Stomach (tissue), 4 donors: ENCODE results near the gene WDR1.

Experiments
- EP300 ChIP-seq: sonication (generic); formaldehyde crosslinking; IDR thresholded peaks from one replicate; pipeline ENCODE4 v1.6.1; 2017; ENCODE audit warnings: antibody characterized with exemption
- POLR2A ChIP-seq, 4 donors: fragments of 450-650 bp; IDR thresholded peaks; one replicate each; pipeline ENCODE4 v1.6.1; 2016; ENCODE audit warnings: antibody characterized with exemption in 4 of 4, control low read depth in 2 of 4, mild to moderate bottlenecking in 1 of 4, moderate library complexity in 1 of 4
- POLR2AphosphoS5 ChIP-seq, 3 donors: sonication (generic); formaldehyde crosslinking; IDR thresholded peaks; one replicate each; pipeline ENCODE4 v1.6.1; 2016; ENCODE audit warnings: antibody characterized with exemption in 3 of 3
- TF ChIP-seq, protein P1 (sequence below), 7 experiments: fragments of 450-650 bp in 4 of 7; fragments of 200-600 bp in 3 of 7; sonication (generic) in 3 of 7; IDR thresholded peaks; one replicate each; pipeline ENCODE4 v1.5.1; 2016 to 2019; ENCODE audit warnings: antibody characterized with exemption in 7 of 7, control low read depth in 2 of 7, mild to moderate bottlenecking in 1 of 7

DNA sequence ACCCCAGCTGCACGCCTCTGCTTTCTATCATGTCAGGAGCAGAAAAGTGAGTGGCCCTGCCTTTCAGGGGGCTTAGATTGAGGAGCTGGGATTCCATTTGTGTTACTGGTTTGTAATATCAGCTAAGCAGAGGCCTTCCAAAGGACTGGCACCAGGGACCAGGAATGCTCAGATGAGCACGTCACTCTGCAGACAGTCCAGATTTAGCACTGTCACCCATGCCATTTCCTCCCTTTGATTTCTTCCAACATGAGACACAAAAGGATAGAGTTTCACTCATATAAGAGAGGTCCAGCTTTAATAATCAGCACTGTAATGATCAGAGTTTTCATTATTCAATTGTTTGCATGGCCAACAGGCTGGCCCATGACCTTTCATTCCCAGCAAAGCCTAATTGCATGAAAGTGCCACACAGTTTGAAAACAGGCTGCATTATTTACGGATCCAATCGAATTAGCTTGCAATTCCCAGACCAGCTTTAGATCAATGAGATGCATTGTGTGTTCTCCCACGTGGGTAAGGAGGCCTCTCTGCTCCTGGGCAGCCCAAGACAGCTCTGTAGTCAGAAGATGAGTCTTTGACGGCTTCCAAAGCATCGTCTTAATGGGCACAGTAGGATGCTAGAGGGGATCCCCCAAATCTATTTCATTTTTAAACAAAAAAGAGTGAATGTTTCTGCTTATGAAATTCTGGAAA is 85.5 kb downstream of the WDR1 start:
- no peak for TF ChIP-seq POLR2A (IDR thresholded peaks at IDR 0.05)
- TF ChIP-seq, protein P1, sequence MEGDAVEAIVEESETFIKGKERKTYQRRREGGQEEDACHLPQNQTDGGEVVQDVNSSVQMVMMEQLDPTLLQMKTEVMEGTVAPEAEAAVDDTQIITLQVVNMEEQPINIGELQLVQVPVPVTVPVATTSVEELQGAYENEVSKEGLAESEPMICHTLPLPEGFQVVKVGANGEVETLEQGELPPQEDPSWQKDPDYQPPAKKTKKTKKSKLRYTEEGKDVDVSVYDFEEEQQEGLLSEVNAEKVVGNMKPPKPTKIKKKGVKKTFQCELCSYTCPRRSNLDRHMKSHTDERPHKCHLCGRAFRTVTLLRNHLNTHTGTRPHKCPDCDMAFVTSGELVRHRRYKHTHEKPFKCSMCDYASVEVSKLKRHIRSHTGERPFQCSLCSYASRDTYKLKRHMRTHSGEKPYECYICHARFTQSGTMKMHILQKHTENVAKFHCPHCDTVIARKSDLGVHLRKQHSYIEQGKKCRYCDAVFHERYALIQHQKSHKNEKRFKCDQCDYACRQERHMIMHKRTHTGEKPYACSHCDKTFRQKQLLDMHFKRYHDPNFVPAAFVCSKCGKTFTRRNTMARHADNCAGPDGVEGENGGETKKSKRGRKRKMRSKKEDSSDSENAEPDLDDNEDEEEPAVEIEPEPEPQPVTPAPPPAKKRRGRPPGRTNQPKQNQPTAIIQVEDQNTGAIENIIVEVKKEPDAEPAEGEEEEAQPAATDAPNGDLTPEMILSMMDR (IDR thresholded peaks at IDR 0.05), result no peak
- no peak for TF ChIP-seq POLR2AphosphoS5 (IDR thresholded peaks at IDR 0.05)
- TF ChIP-seq EP300, result no peak
